GM12878 (cell line): ENCODE data around the gene RAB8A. TPM values are rescaled to one million over a fixed set of nuclear protein-coding genes. Genes with fewer than 3 reads are reported as not detected.
A peak's percentile ranks its signal among the peaks of the same experiment; 100 is the strongest.

Experiments used
- ATAC-seq: fragments of 200-7000 bp; cut with Tn5 transposase; 3 replicates; pipeline ENCODE4 v1.9.1; 2020; ENCODE audit warnings: mild to moderate bottlenecking, moderate library complexity
- BruUV-seq: library from RNA; stranded (reverse); fragments of 400-500 nt; replicated peaks from 2 replicates; lab custom pipeline; 2021; lab: Mats Ljungman, UMichigan
- CTCF ChIA-PET: fragments of 300-600 bp; sonication (Branson Sonifier 250); formaldehyde crosslinking; extraction: SDS; loops from one replicate; lab custom pipeline; 2021; ENCODE audit warnings: inconsistent platforms; lab: Yijun Ruan, JAX
- POLR2A ChIA-PET: fragments of 350-600 bp; formaldehyde crosslinking; extraction: SDS; loops from one replicate; lab custom pipeline; 2021; ENCODE audit warnings: inconsistent platforms; lab: Charles Lee
- RAD21 ChIA-PET: fragments of 300-600 bp; sonication (Branson Sonifier 250); formaldehyde crosslinking; loops from one replicate; lab custom pipeline; 2023; ENCODE audit warnings: antibody characterized with exemption; ENCODE audit not compliant: unreplicated experiment; lab: Charles Lee
- SMC1A ChIA-PET: fragments of 300-600 bp; sonication (Branson Sonifier 250); formaldehyde crosslinking; loops from one replicate; lab custom pipeline; 2023; ENCODE audit not compliant: unreplicated experiment, uncharacterized antibody; lab: Charles Lee
- DNase-seq: peaks from one replicate; pipeline ENCODE4 v3.0.0-alpha.2; 2011; ENCODE audit warnings: low read depth, low spot score
- FAIRE-seq: peaks from 3 replicates; lab custom pipeline; 2011; peaks lifted over from hg19 to GRCh38; lab: Jason Lieb, UNC
- H2AFZ ChIP-seq: 2 replicates; pipeline ENCODE4 v1.6.0; 2011; ENCODE audit warnings: low read depth, low read length, control low read depth; ENCODE audit not compliant: control insufficient read depth
- H3K27ac ChIP-seq: 2 replicates; pipeline ENCODE4 v1.5.1; 2011; ENCODE audit warnings: control low read depth; ENCODE audit not compliant: control insufficient read depth, insufficient read depth
- H3K27me3 ChIP-seq, 2 experiments: replicated peaks in 1 of 2; 2 replicates each; pipeline versions ENCODE4 v1.6.0 to v1.6.1; 2011; ENCODE audit warnings: low read length in 1 of 2; ENCODE audit not compliant: control insufficient read depth in 2 of 2, insufficient read depth in 2 of 2
- H3K36me3 ChIP-seq, 2 experiments: 2 replicates each; pipeline ENCODE4 v1.5.1; 2011; ENCODE audit warnings: low read length in 1 of 2; ENCODE audit not compliant: control insufficient read depth in 2 of 2, insufficient read depth in 2 of 2
- H3K4me1 ChIP-seq: 2 replicates; pipeline ENCODE4 v1.6.1; 2011; ENCODE audit warnings: mild to moderate bottlenecking, low read length, moderate library complexity, mixed read lengths; ENCODE audit not compliant: control insufficient read depth, insufficient read depth
- H3K4me2 ChIP-seq: 2 replicates; pipeline ENCODE4 v1.6.0; 2011; ENCODE audit warnings: control low read depth; ENCODE audit not compliant: control insufficient read depth, insufficient read depth
- H3K4me3 ChIP-seq: fragments of 200-600 bp; sonication (generic); 2 replicates; pipeline ENCODE4 v1.5.1; 2016
- H3K79me2 ChIP-seq: 2 replicates; pipeline ENCODE4 v1.6.0; 2011; ENCODE audit warnings: low read length; ENCODE audit not compliant: control insufficient read depth, insufficient read depth
- H3K9ac ChIP-seq: 2 replicates; pipeline ENCODE4 v1.8.0; 2011; ENCODE audit warnings: low read length, control low read depth, mixed read lengths; ENCODE audit not compliant: control insufficient read depth, insufficient read depth
- H3K9me3 ChIP-seq: replicated peaks from 3 replicates; pipeline ENCODE4 v1.5.1; 2011; ENCODE audit warnings: mild to moderate bottlenecking, low read length; ENCODE audit not compliant: control insufficient read depth, insufficient read depth
- H4K20me1 ChIP-seq: 2 replicates; pipeline ENCODE4 v1.6.0; 2011; ENCODE audit not compliant: control insufficient read depth, insufficient read depth
- ESRRA ChIP-seq: IDR thresholded peaks from 2 replicates; pipeline ENCODE4 v1.6.1; 2012; ENCODE audit warnings: mild to moderate bottlenecking, low read length, improper control_type of control experiment
- HDAC2 ChIP-seq: fragments of 200-600 bp; sonication (generic); IDR thresholded peaks from 2 replicates; pipeline ENCODE4 v1.6.1; 2017
- IKZF1 ChIP-seq: fragments of 450-650 bp; conservative IDR thresholded peaks from 2 replicates; pipeline ENCODE4 v1.6.1; 2017; ENCODE audit warnings: antibody characterized with exemption, mild to moderate bottlenecking
- IKZF2 ChIP-seq, 2 experiments: fragments of 450-650 bp; IDR thresholded peaks; 2 replicates each; pipeline ENCODE4 v1.6.1; 2017; ENCODE audit warnings: mild to moderate bottlenecking in 2 of 2, moderate library complexity in 2 of 2
- KAT2A ChIP-seq: conservative IDR thresholded peaks from 2 replicates; pipeline ENCODE4 v1.6.1; 2011; ENCODE audit warnings: low read depth, low read length; ENCODE audit not compliant: control insufficient read depth
- PBX3 ChIP-seq: IDR thresholded peaks from 2 replicates; pipeline ENCODE4 v1.6.1; 2011; ENCODE audit warnings: mild to moderate bottlenecking, low read depth, low read length, moderate library complexity; ENCODE audit not compliant: insufficient replicate concordance
- RAD21 ChIP-seq: IDR thresholded peaks from 2 replicates; pipeline ENCODE4 v1.6.1; 2011; ENCODE audit warnings: mild to moderate bottlenecking, low read depth, low read length, moderate library complexity; ENCODE audit not compliant: insufficient read depth
- SMARCA5 ChIP-seq: fragments of 450-650 bp; IDR thresholded peaks from 2 replicates; pipeline ENCODE4 v1.6.1; 2017; ENCODE audit warnings: mild to moderate bottlenecking
- SMC3 ChIP-seq: IDR thresholded peaks from 2 replicates; pipeline ENCODE4 v1.6.1; 2011; ENCODE audit warnings: low read length, improper control_type of control experiment, borderline replicate concordance
- SPI1 ChIP-seq: IDR thresholded peaks from 2 replicates; pipeline ENCODE4 v1.6.1; 2011; ENCODE audit warnings: low read depth, mild to moderate bottlenecking, low read length, moderate library complexity, borderline replicate concordance; ENCODE audit not compliant: insufficient read depth
- YY1 ChIP-seq: IDR thresholded peaks from 2 replicates; pipeline ENCODE4 v1.6.1; 2011; ENCODE audit warnings: low read depth, mild to moderate bottlenecking, low read length
- ZNF217 ChIP-seq: fragments of 450-650 bp; IDR thresholded peaks from 2 replicates; pipeline ENCODE4 v1.6.1; 2017; ENCODE audit warnings: antibody characterized with exemption, mild to moderate bottlenecking
- WGBS: methylation state at CpG from one replicate; pipeline ENCODE4 v1.1.6; 2016; ENCODE audit warnings: low lambda C conversion rate; ENCODE audit not compliant: insufficient replicate concordance, insufficient coverage; ENCODE audit errors: missing lambda C conversion rate; 5-methylcytosine and 5-hydroxymethylcytosine counted together
- in situ Hi-C: fragments of 300-500 bp; cut with MboI; formaldehyde crosslinking; loops from 9 replicates; pipeline ENCODE4 v1.14.3; 2018; ENCODE audit warnings: mixed read lengths
- intact Hi-C: fragments of 100-400 bp; cut with micrococcal nuclease; formaldehyde crosslinking; loops from one replicate; pipeline ENCODE4 v1.14.2; 2022; ENCODE audit not compliant: unreplicated experiment
- polyA plus RNA-seq, 11 experiments: library from polyadenylated mRNA; depleted of rRNA in 4 of 11; unstranded in 6 of 11; stranded (reverse) in 5 of 11; fragments of >200 nt; fragmentation: Nextera tagmentation in 4 of 11; fragmentation: Illumina TruSeq in 1 of 11; extraction: Ambion mirVana in 4 of 11; extraction: Trizol in 1 of 11; gene quantifications; 1 replicate in 1 of 11; 2 replicates in 10 of 11; pipeline versions ENCODE4 v1.2.1 to v1.2.3, GENCODE V29; 2011 to 2016; ENCODE audit warnings: inconsistent platforms in 2 of 11, missing spikeins in 2 of 11, low read depth in 1 of 11
- total RNA-seq, 4 experiments: library from RNA; depleted of rRNA in 3 of 4; stranded (reverse); fragments of >200 nt in 3 of 4; fragmentation: Illumina TruSeq in 1 of 4; extraction: Trizol in 1 of 4; gene quantifications; 2 replicates each; pipeline versions ENCODE4 v1.2.1 to v1.2.3, GENCODE V29; 2013 to 2021
- TF ChIP-seq, protein P1 (sequence below): fragments of 450-650 bp; IDR thresholded peaks from 2 replicates; pipeline ENCODE4 v1.6.1; 2016; ENCODE audit warnings: mild to moderate bottlenecking
- TF ChIP-seq, protein P2 (sequence below), 3 experiments: IDR thresholded peaks in 2 of 3; conservative IDR thresholded peaks in 1 of 3; 2 replicates each; pipeline ENCODE4 v1.5.1; 2011; ENCODE audit warnings: low read depth in 3 of 3, low read length in 3 of 3, mild to moderate bottlenecking in 3 of 3, control low read depth in 2 of 3, moderate library complexity in 2 of 3, inconsistent platforms in 1 of 3, mixed read lengths in 1 of 3; ENCODE audit not compliant: control insufficient read depth in 2 of 3, insufficient read depth in 1 of 3; ENCODE audit errors: extremely low read depth in 1 of 3
- TF ChIP-seq, protein P3 (sequence below): fragments of 450-650 bp; IDR thresholded peaks from 2 replicates; pipeline ENCODE4 v1.6.1; 2016; ENCODE audit warnings: mild to moderate bottlenecking

The RAB8A gene
- total and polyA plus RNA-seq, 10 of the 15 experiments (the other 5 are each of a cell fraction or from before 2014, with no cell fraction given): 23.9 to 314 (median 185) TPM

- WGBS: 19% methylated on average over 6 of the region's 6 CpGs
- CTCF ChIA-PET: interaction anchor here (0.9 to 5.8 kb wide), 11 partner anchors 7 to 128 kb away, joined by 3 to 45 read pairs (median 6); partner anchors contain the start of genes FAM32A, RAB8A and TPM4
- Histone ChIP-seq H4K20me1 (no peaks in the 10 kb centered on the region), H3K9me3 (peaks cover 2% of the 10 kb centered on the region; the same call in 2 of the 3 replicates), H3K9ac (no peak overlapping the region), H3K4me1 (peaks cover 21% of the 10 kb centered on the region), H3K27ac (no peak overlapping the region)
- DNase-seq (no peak), ATAC-seq (peak; percentile 73)
- TF ChIP-seq YY1 (peak; percentile 55; the same call in 1 of the 2 replicates), ZNF217 (peak; percentile 57; the same call in 1 of the 2 replicates), ESRRA (no peak), SMARCA5 (peak; percentile 99), KAT2A (no peak), IKZF1 (peak; percentile 33; the same call in 1 of the 2 replicates), SPI1 (no peak), IKZF2 (IDR thresholded peaks at IDR 0.05) (peak in 1 of 2 experiments; percentile 27; a peak in 1 of 4 replicates), SMC3 (peak; percentile 81), RAD21 (peak; percentile 83), HDAC2 (0 out of 2 replicates have a peak, but pooled peaks have one; percentile 44), PBX3 (peak; percentile 38)
- TF ChIP-seq, protein P1, sequence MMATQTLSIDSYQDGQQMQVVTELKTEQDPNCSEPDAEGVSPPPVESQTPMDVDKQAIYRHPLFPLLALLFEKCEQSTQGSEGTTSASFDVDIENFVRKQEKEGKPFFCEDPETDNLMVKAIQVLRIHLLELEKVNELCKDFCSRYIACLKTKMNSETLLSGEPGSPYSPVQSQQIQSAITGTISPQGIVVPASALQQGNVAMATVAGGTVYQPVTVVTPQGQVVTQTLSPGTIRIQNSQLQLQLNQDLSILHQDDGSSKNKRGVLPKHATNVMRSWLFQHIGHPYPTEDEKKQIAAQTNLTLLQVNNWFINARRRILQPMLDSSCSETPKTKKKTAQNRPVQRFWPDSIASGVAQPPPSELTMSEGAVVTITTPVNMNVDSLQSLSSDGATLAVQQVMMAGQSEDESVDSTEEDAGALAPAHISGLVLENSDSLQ: peak; percentile 69
- TF ChIP-seq, protein P2, sequence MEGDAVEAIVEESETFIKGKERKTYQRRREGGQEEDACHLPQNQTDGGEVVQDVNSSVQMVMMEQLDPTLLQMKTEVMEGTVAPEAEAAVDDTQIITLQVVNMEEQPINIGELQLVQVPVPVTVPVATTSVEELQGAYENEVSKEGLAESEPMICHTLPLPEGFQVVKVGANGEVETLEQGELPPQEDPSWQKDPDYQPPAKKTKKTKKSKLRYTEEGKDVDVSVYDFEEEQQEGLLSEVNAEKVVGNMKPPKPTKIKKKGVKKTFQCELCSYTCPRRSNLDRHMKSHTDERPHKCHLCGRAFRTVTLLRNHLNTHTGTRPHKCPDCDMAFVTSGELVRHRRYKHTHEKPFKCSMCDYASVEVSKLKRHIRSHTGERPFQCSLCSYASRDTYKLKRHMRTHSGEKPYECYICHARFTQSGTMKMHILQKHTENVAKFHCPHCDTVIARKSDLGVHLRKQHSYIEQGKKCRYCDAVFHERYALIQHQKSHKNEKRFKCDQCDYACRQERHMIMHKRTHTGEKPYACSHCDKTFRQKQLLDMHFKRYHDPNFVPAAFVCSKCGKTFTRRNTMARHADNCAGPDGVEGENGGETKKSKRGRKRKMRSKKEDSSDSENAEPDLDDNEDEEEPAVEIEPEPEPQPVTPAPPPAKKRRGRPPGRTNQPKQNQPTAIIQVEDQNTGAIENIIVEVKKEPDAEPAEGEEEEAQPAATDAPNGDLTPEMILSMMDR (IDR thresholded peaks at IDR 0.05 in 2 of 3, conservative IDR thresholded peaks at IDR 0.05 in 1 of 3; ENCODE audit: control insufficient read depth in 2 of 3, extremely low read depth in 1 of 3, insufficient read depth in 1 of 3, low read depth in 3 of 3, low read length in 3 of 3): peak; percentile 59 to 70 (median 66); a peak in 5 of 6 replicates
- TF ChIP-seq, protein P3, sequence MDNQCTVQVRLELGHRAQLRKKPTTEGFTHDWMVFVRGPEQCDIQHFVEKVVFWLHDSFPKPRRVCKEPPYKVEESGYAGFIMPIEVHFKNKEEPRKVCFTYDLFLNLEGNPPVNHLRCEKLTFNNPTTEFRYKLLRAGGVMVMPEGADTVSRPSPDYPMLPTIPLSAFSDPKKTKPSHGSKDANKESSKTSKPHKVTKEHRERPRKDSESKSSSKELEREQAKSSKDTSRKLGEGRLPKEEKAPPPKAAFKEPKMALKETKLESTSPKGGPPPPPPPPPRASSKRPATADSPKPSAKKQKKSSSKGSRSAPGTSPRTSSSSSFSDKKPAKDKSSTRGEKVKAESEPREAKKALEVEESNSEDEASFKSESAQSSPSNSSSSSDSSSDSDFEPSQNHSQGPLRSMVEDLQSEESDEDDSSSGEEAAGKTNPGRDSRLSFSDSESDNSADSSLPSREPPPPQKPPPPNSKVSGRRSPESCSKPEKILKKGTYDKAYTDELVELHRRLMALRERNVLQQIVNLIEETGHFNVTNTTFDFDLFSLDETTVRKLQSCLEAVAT: no peak
- TF ChIP-seq, all 136 proteins: peak for 11
- intact Hi-C loops: loop anchor here (1.0 kb wide), 1 partner anchor 116 kb away; no protein-coding TSS in a partner anchor
- Histone ChIP-seq H3K36me3 (no peaks in the 10 kb centered on the region), H3K4me3 (no peak overlapping the region), H3K4me2 (no peak overlapping the region), H2AFZ (no peak overlapping the region; the same call in 1 of the 2 replicates), H3K79me2 (no peaks in the 10 kb centered on the region), H3K27me3 (no peaks in the 10 kb centered on the region)
- ChIA-PET POLR2A (no interaction called here), SMC1A (interaction anchor here (1.0 to 2.8 kb wide), 7 partner anchors 9 to 131 kb away, joined by 3 to 12 read pairs (median 3); partner anchors contain the start of genes AP1M1, FAM32A and TPM4), RAD21 (interaction anchor here (0.8 to 1.6 kb wide), 2 partner anchors 20 to 48 kb away, joined by 3 to 4 read pairs; no protein-coding TSS in a partner anchor)
- FAIRE-seq: peak; percentile 47
- BruUV-seq: no TSS peak
- in situ Hi-C loops: loop anchor here (5.0 kb wide), 1 partner anchor 116 kb away; no protein-coding TSS in a partner anchor
Measured at GRCh38 chr19:16066611-16067104, 45.0 kb upstream of the RAB8A start.
